HepG2 (cell line): ENCODE measurements around the gene PXMP4. TPM values are rescaled to one million over a fixed set of nuclear protein-coding genes. Genes with fewer than 3 reads are reported as not detected.

Source experiments
- ATAC-seq: fragments of 200-7000 bp; cut with Tn5 transposase; 3 replicates; pipeline ENCODE4 v1.9.1; 2020; ENCODE audit warnings: mild to moderate bottlenecking, moderate library complexity
- BruUV-seq: library from RNA; stranded (reverse); fragments of 400-500 nt; replicated peaks from 2 replicates; lab custom pipeline; 2021; lab: Mats Ljungman, UMichigan
- CTCF ChIA-PET: fragments of 300-600 bp; formaldehyde crosslinking; extraction: SDS; loops from one replicate; lab custom pipeline; 2021; ENCODE audit warnings: low total read pairs, inconsistent platforms, low intra/inter-chr PET ratio; lab: Yijun Ruan, JAX
- POLR2A ChIA-PET: fragments of 350-600 bp; sonication (Branson Sonifier 250); formaldehyde crosslinking; loops from one replicate; lab custom pipeline; 2020; ENCODE audit warnings: antibody characterized with exemption, inconsistent platforms; lab: Yijun Ruan, JAX
- DNase-seq: peaks from one replicate; pipeline ENCODE4 v3.0.0-alpha.2; 2015; ENCODE audit warnings: low spot score
- FAIRE-seq: peaks from 3 replicates; lab custom pipeline; 2011; peaks lifted over from hg19 to GRCh38; lab: Jason Lieb, UNC
- H2AFZ ChIP-seq: one replicate; pipeline ENCODE4 v1.6.1; 2011; ENCODE audit warnings: low read length, inconsistent platforms
- H3K27ac ChIP-seq: fragments of 300-600 bp; 3 replicates; pipeline ENCODE4 v1.8.0; 2011; ENCODE audit warnings: mixed run types, mild to moderate bottlenecking, mixed read lengths, low read length, inconsistent platforms; ENCODE audit not compliant: insufficient read depth; ENCODE audit errors: extremely low read length
- H3K27me3 ChIP-seq, 2 experiments: fragments of 200-600 bp in 1 of 2; 2 replicates in 1 of 2; 3 replicates in 1 of 2; pipeline versions ENCODE4 v1.6.0 to v1.8.0; 2011; ENCODE audit warnings: low read length in 2 of 2, mild to moderate bottlenecking in 2 of 2, moderate library complexity in 2 of 2, inconsistent platforms in 1 of 2; ENCODE audit not compliant: insufficient read depth in 2 of 2, control insufficient read depth in 1 of 2
- H3K36me3 ChIP-seq, 2 experiments: fragments of 200-600 bp in 1 of 2; replicated peaks in 1 of 2; 2 replicates in 1 of 2; 3 replicates in 1 of 2; pipeline versions ENCODE4 v1.5.1 to v1.8.0; 2011; ENCODE audit warnings: low read length in 2 of 2, inconsistent platforms in 1 of 2; ENCODE audit not compliant: insufficient read depth in 2 of 2, control insufficient read depth in 1 of 2
- H3K4me1 ChIP-seq: 2 replicates; pipeline ENCODE4 v1.5.1; 2012; ENCODE audit warnings: low read length, inconsistent platforms; ENCODE audit not compliant: insufficient read depth
- H3K4me2 ChIP-seq: 2 replicates; pipeline ENCODE4 v1.6.0; 2011; ENCODE audit warnings: low read depth, low read length, inconsistent platforms
- H3K4me3 ChIP-seq, 3 experiments: fragments of 200-600 bp in 1 of 3; sonication (generic), shearing (Covaris generic) in 1 of 3; replicated peaks in 1 of 3; 2 replicates each; pipeline ENCODE4 v1.5.1; 2011 to 2016; ENCODE audit warnings: low read length in 3 of 3, inconsistent platforms in 2 of 3, low read depth in 2 of 3, mild to moderate bottlenecking in 2 of 3, control low read depth in 1 of 3, mixed read lengths in 1 of 3; ENCODE audit not compliant: insufficient read depth in 1 of 3
- H3K79me2 ChIP-seq: one replicate; pipeline ENCODE4 v1.6.1; 2011; ENCODE audit warnings: low read length, inconsistent platforms; ENCODE audit not compliant: insufficient read depth
- H3K9ac ChIP-seq: 2 replicates; pipeline ENCODE4 v1.6.0; 2011; ENCODE audit warnings: mild to moderate bottlenecking, low read depth, low read length, inconsistent platforms; ENCODE audit not compliant: insufficient read depth
- H3K9me3 ChIP-seq: 2 replicates; pipeline ENCODE4 v1.5.1; 2012; ENCODE audit warnings: mild to moderate bottlenecking, low read length
- H4K20me1 ChIP-seq: 2 replicates; pipeline ENCODE4 v1.6.0; 2011; ENCODE audit warnings: inconsistent platforms, mild to moderate bottlenecking, low read length, moderate library complexity; ENCODE audit not compliant: insufficient read depth
- DPF2 ChIP-seq: sonication (generic); formaldehyde crosslinking; IDR thresholded peaks from 2 replicates; pipeline ENCODE4 v1.4.0; 2020; ENCODE audit warnings: mild to moderate bottlenecking, low read depth, missing genetic modification reagents, borderline replicate concordance
- FOSL2 ChIP-seq: sonication (generic); formaldehyde crosslinking; IDR thresholded peaks from 2 replicates; pipeline ENCODE4 v1.4.0; 2020; ENCODE audit warnings: missing genetic modification reagents
- MBD4 ChIP-seq: IDR thresholded peaks from 2 replicates; pipeline ENCODE4 v1.6.1; 2012; ENCODE audit warnings: low read length, inconsistent platforms, borderline replicate concordance
- PCBP2 ChIP-seq: fragments of 200-400 bp; formaldehyde crosslinking; optimal IDR thresholded peaks from 2 replicates; pipeline ENCODE3; 2018; ENCODE audit warnings: low read length, low read depth; ENCODE audit not compliant: poor library complexity, severe bottlenecking
- SUZ12 ChIP-seq: fragments of 150-350 bp; IDR thresholded peaks from 2 replicates; pipeline ENCODE4 v1.6.1; 2014; ENCODE audit warnings: low read depth, low read length
- ZFP36L2 ChIP-seq: sonication (generic); formaldehyde crosslinking; IDR thresholded peaks from 2 replicates; pipeline ENCODE4 v1.4.0; 2020; ENCODE audit warnings: missing genetic modification reagents
- ZFP90 ChIP-seq: sonication (generic); formaldehyde crosslinking; IDR thresholded peaks from 2 replicates; pipeline ENCODE4 v1.8.0; 2022; ENCODE audit warnings: missing genetic modification reagents, mild to moderate bottlenecking, inconsistent platforms, borderline replicate concordance
- ZNF138 ChIP-seq: sonication (generic); formaldehyde crosslinking; IDR thresholded peaks from 2 replicates; pipeline ENCODE4 v1.5.0; 2020; ENCODE audit warnings: mild to moderate bottlenecking, low read depth, missing genetic modification reagents
- ZNF616 ChIP-seq: sonication (generic); formaldehyde crosslinking; IDR thresholded peaks from 2 replicates; pipeline ENCODE4 v1.5.0; 2020; ENCODE audit warnings: low read depth, mild to moderate bottlenecking, missing genetic modification reagents
- WGBS: methylation state at CpG from one replicate; pipeline ENCODE4 v1.1.6; 2017; ENCODE audit warnings: low lambda C conversion rate; 5-methylcytosine and 5-hydroxymethylcytosine counted together
- in situ Hi-C: cut with HindIII; loops from 2 replicates; pipeline ENCODE4 v1.10.0; 2017; ENCODE audit warnings: low pct_unique_long_range_greater_than_20kb; ENCODE audit not compliant: extremely low pct_ligation_motif_present
- intact Hi-C: fragments of 100-400 bp; cut with micrococcal nuclease; formaldehyde crosslinking; loops from one replicate; pipeline ENCODE4 v1.10.0; 2022; ENCODE audit not compliant: unreplicated experiment
- polyA plus RNA-seq, 8 experiments: library from polyadenylated mRNA; depleted of rRNA in 3 of 8; stranded (reverse) in 7 of 8; unstranded in 1 of 8; fragments of >200 nt; fragmentation: Illumina TruSeq in 4 of 8; extraction: Trizol in 4 of 8; gene quantifications; 2 replicates each; pipeline versions ENCODE4 v1.2.1 to v1.2.3, GENCODE V29; 2011 to 2016; ENCODE audit warnings: low read depth in 4 of 8, missing spikeins in 1 of 8, mixed read lengths in 1 of 8; ENCODE audit not compliant: insufficient read depth in 1 of 8
- total RNA-seq, 5 experiments: library from RNA; depleted of rRNA; stranded (reverse); fragments of >200 nt; fragmentation: Illumina TruSeq; extraction: Trizol; gene quantifications; 2 replicates each; pipeline ENCODE4 v1.2.3, GENCODE V29; 2016; ENCODE audit warnings: low read depth in 1 of 5
- TF ChIP-seq, protein P1 (sequence below): sonication (generic); IDR thresholded peaks from 2 replicates; pipeline ENCODE4 v1.6.1; 2016; ENCODE audit warnings: low read depth, borderline replicate concordance
- TF ChIP-seq, protein P2 (sequence below): sonication (generic); formaldehyde crosslinking; IDR thresholded peaks from 2 replicates; pipeline ENCODE4 v1.8.1; 2023; ENCODE audit warnings: mild to moderate bottlenecking, missing genetic modification reagents
- TF ChIP-seq, protein P3 (sequence below): sonication (generic); formaldehyde crosslinking; conservative IDR thresholded peaks from 2 replicates; pipeline ENCODE4 v1.4.0; 2020; ENCODE audit warnings: missing genetic modification reagents

The PXMP4 gene
- total and polyA plus RNA-seq, 2 of the 13 experiments (the other 11 are each of a cell fraction or from before 2014, with no cell fraction given), result not detected

DNA sequence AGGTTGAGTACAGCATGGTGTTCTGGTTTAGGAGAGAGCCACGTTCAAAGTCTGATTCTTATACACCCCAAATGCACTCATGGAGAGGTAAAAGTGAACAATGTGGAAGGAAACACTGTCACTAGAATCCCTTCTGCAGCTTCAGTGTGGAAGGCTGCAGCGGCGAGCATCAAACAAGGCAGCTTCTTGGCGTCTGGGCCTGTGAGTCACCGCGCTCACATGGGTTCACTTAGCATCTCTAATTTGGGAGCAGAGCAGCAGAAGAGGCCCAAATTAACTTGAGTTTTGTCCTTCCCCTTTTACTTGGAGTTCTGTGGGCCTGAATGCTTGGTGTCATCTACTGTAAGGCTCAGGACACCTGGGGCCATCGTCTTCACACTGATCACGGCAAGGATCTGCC is 23.0 kb downstream of the PXMP4 start:
- Histone ChIP-seq H3K27me3 (no peaks in the 10 kb centered on the region), H2AFZ (peak overlapping the region; percentile 78), H3K4me1 (peaks cover 49% of the 10 kb centered on the region), H3K27ac (no peak overlapping the region), H3K9ac (no peak overlapping the region), H3K79me2 (no peaks in the 10 kb centered on the region), H3K4me2 (peak overlapping the region; percentile 21; the same call in 1 of the 2 replicates), H3K4me3 (no peak overlapping the region), H4K20me1 (no peaks in the 10 kb centered on the region), H3K36me3 (no peaks in the 10 kb centered on the region), H3K9me3 (no peaks in the 10 kb centered on the region)
- no peak for TF ChIP-seq SUZ12
- TF ChIP-seq PCBP2, result no peak
- TF ChIP-seq, protein P1, sequence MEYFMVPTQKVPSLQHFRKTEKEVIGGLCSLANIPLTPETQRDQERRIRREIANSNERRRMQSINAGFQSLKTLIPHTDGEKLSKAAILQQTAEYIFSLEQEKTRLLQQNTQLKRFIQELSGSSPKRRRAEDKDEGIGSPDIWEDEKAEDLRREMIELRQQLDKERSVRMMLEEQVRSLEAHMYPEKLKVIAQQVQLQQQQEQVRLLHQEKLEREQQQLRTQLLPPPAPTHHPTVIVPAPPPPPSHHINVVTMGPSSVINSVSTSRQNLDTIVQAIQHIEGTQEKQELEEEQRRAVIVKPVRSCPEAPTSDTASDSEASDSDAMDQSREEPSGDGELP, result no peak
- 0 out of 2 replicates have a peak, but pooled peaks have one; percentile 36 for TF ChIP-seq ZNF138 (CRISPR knock-in tag)
- TF ChIP-seq, protein P2, sequence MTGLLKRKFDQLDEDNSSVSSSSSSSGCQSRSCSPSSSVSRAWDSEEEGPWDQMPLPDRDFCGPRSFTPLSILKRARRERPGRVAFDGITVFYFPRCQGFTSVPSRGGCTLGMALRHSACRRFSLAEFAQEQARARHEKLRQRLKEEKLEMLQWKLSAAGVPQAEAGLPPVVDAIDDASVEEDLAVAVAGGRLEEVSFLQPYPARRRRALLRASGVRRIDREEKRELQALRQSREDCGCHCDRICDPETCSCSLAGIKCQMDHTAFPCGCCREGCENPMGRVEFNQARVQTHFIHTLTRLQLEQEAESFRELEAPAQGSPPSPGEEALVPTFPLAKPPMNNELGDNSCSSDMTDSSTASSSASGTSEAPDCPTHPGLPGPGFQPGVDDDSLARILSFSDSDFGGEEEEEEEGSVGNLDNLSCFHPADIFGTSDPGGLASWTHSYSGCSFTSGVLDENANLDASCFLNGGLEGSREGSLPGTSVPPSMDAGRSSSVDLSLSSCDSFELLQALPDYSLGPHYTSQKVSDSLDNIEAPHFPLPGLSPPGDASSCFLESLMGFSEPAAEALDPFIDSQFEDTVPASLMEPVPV, result no peak
- TF ChIP-seq FOSL2, result peak; percentile 39; the same call in 1 of the 2 replicates
- TF ChIP-seq ZFP36L2 (CRISPR knock-in tag), result no peak
- no peak for TF ChIP-seq ZNF616 (CRISPR knock-in tag)
- no peak for TF ChIP-seq DPF2 (CRISPR knock-in tag)
- TF ChIP-seq, protein P3, sequence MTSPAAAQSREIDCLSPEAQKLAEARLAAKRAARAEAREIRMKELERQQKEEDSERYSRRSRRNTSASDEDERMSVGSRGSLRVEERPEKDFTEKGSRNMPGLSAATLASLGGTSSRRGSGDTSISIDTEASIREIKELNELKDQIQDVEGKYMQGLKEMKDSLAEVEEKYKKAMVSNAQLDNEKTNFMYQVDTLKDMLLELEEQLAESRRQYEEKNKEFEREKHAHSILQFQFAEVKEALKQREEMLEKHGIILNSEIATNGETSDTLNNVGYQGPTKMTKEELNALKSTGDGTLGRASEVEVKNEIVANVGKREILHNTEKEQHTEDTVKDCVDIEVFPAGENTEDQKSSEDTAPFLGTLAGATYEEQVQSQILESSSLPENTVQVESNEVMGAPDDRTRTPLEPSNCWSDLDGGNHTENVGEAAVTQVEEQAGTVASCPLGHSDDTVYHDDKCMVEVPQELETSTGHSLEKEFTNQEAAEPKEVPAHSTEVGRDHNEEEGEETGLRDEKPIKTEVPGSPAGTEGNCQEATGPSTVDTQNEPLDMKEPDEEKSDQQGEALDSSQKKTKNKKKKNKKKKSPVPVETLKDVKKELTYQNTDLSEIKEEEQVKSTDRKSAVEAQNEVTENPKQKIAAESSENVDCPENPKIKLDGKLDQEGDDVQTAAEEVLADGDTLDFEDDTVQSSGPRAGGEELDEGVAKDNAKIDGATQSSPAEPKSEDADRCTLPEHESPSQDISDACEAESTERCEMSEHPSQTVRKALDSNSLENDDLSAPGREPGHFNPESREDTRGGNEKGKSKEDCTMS, result no peak
- no peak for TF ChIP-seq MBD4
- TF ChIP-seq ZFP90 (CRISPR knock-in tag), result no peak
- ATAC-seq (no peak), DNase-seq (no peak), FAIRE-seq (no peak)
- BruUV-seq, result no TSS peak
- WGBS, result 56% methylated on average over 8 of the region's 8 CpGs
- in situ Hi-C loops (no loop called here), intact Hi-C loops (no loop called here)
- CTCF ChIA-PET, result no interaction called here
- POLR2A ChIA-PET, result no interaction called here
